ENCODE measurements around the gene PUM2. TPM values are rescaled to one million over a fixed set of nuclear protein-coding genes. Genes with fewer than 3 reads are reported as not detected.

Gene PUM2
- polyA plus RNA-seq, 1 donor (not counting 4 experiments of a cell fraction or from before 2014, with no cell fraction given) = 47.5 TPM

GRCh38 chr2:20391951-20392699, 41.5 kb upstream of the PUM2 start:
- DNase-seq (ENCODE audit: low read depth, low spot score) = no peak
- Histone ChIP-seq H3K36me3 (ENCODE audit: control insufficient read depth in 2 of 2, extremely low read depth in 1 of 2, insufficient read depth in 2 of 2, low read length in 2 of 2) (no peaks in the 10 kb centered on the region), H3K79me2 (ENCODE audit: control insufficient read depth, insufficient read depth, low read length) (no peaks in the 10 kb centered on the region), H3K9me1 (ENCODE audit: control insufficient read depth, extremely low read depth, insufficient read depth, low read length) (no peaks in the 10 kb centered on the region), H3K4me1 (ENCODE audit: control insufficient read depth, extremely low read depth, insufficient read depth, low read length) (peaks cover 9% of the 10 kb centered on the region), H3K27me3 (ENCODE audit: control insufficient read depth, extremely low read depth, insufficient read depth, low read length) (peaks cover 7% of the 10 kb centered on the region), H2AFZ (ENCODE audit: control insufficient read depth, low read length) (no peak overlapping the region), H3K27ac (ENCODE audit: control insufficient read depth, insufficient read depth, low read length) (peak overlapping the region; percentile 17), H3K4me2 (ENCODE audit: control insufficient read depth, extremely low read depth, insufficient read depth, low read depth, low read length) (no peak overlapping the region), H3K9me3 (ENCODE audit: control insufficient read depth, low read depth, low read length) (no peaks in the 10 kb centered on the region), H3K4me3 (ENCODE audit: control insufficient read depth in 2 of 3, extremely low read depth in 1 of 3, insufficient read depth in 2 of 3, low read depth in 1 of 3, low read length in 3 of 3) (no peak overlapping the region), H4K20me1 (ENCODE audit: control insufficient read depth, extremely low read depth, insufficient read depth, low read length) (no peaks in the 10 kb centered on the region), H3K9ac (ENCODE audit: control insufficient read depth, extremely low read depth, insufficient read depth, low read length) (peak overlapping the region; percentile 34)
- no peak for TF ChIP-seq EZH2 (IDR thresholded peaks at IDR 0.05; ENCODE audit: low read length)
- TF ChIP-seq CTCF (optimal IDR thresholded peaks at IDR 0.05 in 1 of 3, IDR thresholded peaks at IDR 0.05 in 1 of 3, conservative IDR thresholded peaks at IDR 0.05 in 1 of 3; ENCODE audit: extremely low read depth in 1 of 3, insufficient read depth in 2 of 3, low read length in 3 of 3) = no peak
- dilution Hi-C loops (cut with MboI; ENCODE audit: extremely low pct_ligation_motif_present, low sequenced_read_pairs) = no loop called here
- no peak for FAIRE-seq

GRCh38 chr2:20390524-20391123, 40.0 kb upstream of the PUM2 start:
- Histone ChIP-seq H3K4me2 (ENCODE audit: control insufficient read depth, extremely low read depth, insufficient read depth, low read depth, low read length) (no peak overlapping the region), H3K27ac (ENCODE audit: control insufficient read depth, insufficient read depth, low read length) (no peak overlapping the region), H3K9me1 (ENCODE audit: control insufficient read depth, extremely low read depth, insufficient read depth, low read length) (no peaks in the 10 kb centered on the region), H3K4me3 (ENCODE audit: control insufficient read depth in 2 of 3, extremely low read depth in 1 of 3, insufficient read depth in 2 of 3, low read depth in 1 of 3, low read length in 3 of 3) (no peak overlapping the region), H3K36me3 (ENCODE audit: control insufficient read depth in 2 of 2, extremely low read depth in 1 of 2, insufficient read depth in 2 of 2, low read length in 2 of 2) (no peaks in the 10 kb centered on the region), H3K4me1 (ENCODE audit: control insufficient read depth, extremely low read depth, insufficient read depth, low read length) (peaks cover 9% of the 10 kb centered on the region), H4K20me1 (ENCODE audit: control insufficient read depth, extremely low read depth, insufficient read depth, low read length) (no peaks in the 10 kb centered on the region), H3K9ac (ENCODE audit: control insufficient read depth, extremely low read depth, insufficient read depth, low read length) (no peak overlapping the region), H3K79me2 (ENCODE audit: control insufficient read depth, insufficient read depth, low read length) (no peaks in the 10 kb centered on the region), H3K9me3 (ENCODE audit: control insufficient read depth, low read depth, low read length) (no peaks in the 10 kb centered on the region), H2AFZ (ENCODE audit: control insufficient read depth, low read length) (no peak overlapping the region), H3K27me3 (ENCODE audit: control insufficient read depth, extremely low read depth, insufficient read depth, low read length) (peaks cover 7% of the 10 kb centered on the region)
- dilution Hi-C loops (cut with MboI; ENCODE audit: extremely low pct_ligation_motif_present, low sequenced_read_pairs) = no loop called here
- no peak for TF ChIP-seq CTCF (optimal IDR thresholded peaks at IDR 0.05 in 1 of 3, IDR thresholded peaks at IDR 0.05 in 1 of 3, conservative IDR thresholded peaks at IDR 0.05 in 1 of 3; ENCODE audit: extremely low read depth in 1 of 3, insufficient read depth in 2 of 3, low read length in 3 of 3)
- TF ChIP-seq EZH2 (IDR thresholded peaks at IDR 0.05; ENCODE audit: low read length) = no peak
- no peak for FAIRE-seq
- DNase-seq (ENCODE audit: low read depth, low spot score) = no peak
